Left lobe of liver (tissue), 2 donors: ENCODE results near the gene IL1RL2. TPM values are rescaled to one million over a fixed set of nuclear protein-coding genes. Genes with fewer than 3 reads are reported as not detected.

Source experiments
- ATAC-seq: fragments of 200-7000 bp; cut with Tn5 transposase; one replicate; pipeline ENCODE4 v1.9.1; 2020; ENCODE audit warnings: mild to moderate bottlenecking, moderate library complexity
- DNase-seq: peaks from one replicate; pipeline ENCODE4 v3.0.0-alpha.2; 2020; ENCODE audit warnings: low spot score
- total RNA-seq: library from RNA; stranded (reverse); gene quantifications from one replicate; pipeline ENCODE4 v1.2.1, GENCODE V29; 2021
- donor health status: DM: no; HTN: no; CAD: no; lungs with moderate emphysema.
- donor health status: DM: no; HTN: yes; CAD: no.

IL1RL2 gene
- total RNA-seq, 1 donor from 2014 or later: 2.5 TPM

DNA sequence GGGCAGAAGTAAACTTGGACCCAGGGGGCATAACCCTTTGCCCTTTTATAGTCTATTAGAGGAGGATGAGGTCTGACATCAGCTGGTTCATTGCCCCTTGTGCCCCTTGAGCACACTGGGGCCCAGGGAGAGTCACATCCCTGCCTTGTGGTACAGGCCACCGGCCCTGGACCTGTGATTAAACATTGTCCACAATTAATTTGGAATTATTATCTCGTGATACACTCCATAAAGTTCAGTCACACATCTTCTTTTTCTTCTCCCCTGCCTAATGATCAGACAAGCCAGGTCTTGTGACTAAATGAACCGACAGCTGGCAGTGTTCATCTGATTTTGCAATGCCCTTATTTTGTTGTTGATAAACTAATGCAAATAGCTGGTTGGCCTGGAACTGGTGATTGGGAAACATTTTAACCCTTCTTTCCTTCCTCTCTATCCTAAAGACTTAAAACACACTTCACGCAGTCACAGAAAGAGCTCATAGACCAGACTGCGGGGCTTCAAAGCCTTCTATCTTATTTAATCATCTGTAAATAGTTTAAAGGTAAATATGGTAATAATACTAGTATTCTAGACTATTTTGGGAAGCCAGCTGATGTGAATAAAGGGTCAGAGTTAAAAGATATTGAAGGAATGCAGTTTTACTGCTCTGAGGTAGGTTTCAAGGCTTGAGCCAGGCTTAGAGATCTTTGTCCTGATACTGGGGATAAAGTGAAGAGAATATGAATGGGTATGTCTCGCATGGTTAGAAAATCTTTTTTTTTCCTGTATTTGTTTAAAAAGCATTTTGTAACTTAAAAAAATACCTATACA lies 30.9 kb upstream of the IL1RL2 start:
- DNase-seq: peak; percentile 88
- peak; percentile 87 for ATAC-seq

DNA sequence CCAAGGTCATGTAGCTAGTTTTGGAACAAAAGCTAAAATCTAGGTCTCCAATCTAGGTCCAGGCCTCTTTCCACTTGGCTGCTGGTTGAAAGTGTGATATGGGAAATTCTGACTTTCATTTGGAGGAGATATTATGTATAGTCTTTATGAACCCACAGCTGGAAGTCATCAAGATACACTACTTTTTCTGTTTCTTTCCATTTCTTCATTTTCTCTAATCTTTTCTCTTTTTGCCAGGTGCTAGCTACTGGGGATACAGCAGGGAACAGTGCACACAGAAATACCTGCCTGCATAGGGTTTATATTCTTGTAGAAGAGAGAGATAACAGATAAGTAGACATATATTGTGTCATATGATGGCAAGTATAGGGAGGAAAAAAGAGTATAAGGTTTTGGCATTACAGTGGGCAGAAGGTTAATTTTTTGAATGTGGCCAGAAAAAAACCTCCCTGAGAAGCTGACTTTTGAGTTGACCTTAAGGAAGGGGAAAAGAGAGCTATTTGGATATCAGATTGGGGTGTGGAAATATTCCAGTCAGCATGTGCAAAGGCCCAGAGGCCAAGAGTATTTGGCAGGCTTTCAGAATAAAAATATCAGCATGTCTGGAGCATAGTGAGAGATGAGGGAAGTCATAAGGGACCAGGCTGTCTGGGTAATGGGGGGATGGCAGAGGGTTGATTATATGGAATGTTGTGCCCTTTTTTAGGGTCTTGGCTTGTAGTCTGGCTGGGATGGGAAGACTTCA lies 28.6 kb upstream of the IL1RL2 start:
- DNase-seq (no peak), ATAC-seq (no peak)

DNA sequence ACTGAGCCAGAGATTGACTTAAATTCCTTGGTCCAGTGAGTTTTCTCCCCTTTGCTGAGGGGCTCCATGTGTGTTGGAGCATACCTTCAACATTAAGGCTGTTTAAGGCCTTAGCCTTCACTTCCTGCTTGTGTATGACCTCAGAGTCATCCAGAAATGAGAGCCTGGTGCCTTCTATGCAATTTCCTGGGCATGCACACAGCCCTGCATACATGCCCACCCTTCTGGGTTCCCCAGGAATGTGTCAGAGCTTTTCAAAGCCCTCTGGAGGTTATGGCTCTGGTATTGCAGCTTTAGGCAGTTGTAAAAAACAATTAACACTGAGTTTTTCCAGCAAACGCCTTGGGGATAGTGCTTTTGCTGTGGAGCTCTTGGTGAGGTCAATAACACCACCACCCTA lies 27.5 kb upstream of the IL1RL2 start:
- ATAC-seq: no peak
- DNase-seq: no peak

DNA sequence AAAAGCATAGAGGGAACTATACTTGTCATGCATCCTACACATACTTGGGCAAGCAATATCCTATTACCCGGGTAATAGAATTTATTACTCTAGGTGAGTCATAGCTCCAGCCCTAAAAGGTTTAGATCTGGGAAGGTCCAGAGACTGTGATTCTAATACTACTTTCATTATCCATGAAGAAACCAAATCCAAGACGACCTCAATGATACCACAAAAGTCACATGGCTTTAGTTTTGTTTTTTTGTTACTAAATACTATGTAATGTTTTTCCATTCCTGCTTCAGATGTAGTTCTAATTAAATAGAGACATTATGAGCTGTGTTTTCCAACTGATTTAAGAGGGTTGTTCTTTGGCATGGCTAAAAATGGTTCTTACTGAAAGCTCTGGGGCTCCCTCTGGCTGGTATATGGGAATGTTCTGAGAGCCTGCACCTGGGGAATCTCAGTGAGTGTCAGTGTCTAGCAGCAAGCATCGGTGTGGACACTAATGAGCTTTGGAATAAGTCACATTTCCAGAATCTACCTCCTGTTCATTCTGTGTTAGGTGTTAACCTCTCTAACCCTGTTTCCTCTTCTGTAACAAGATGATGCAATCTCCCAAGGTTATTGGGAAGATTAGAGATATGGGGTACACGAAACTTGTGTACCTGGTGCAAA lies 20.5 kb upstream of the IL1RL2 start:
- ATAC-seq: peak; percentile 98
- no peak for DNase-seq

DNA sequence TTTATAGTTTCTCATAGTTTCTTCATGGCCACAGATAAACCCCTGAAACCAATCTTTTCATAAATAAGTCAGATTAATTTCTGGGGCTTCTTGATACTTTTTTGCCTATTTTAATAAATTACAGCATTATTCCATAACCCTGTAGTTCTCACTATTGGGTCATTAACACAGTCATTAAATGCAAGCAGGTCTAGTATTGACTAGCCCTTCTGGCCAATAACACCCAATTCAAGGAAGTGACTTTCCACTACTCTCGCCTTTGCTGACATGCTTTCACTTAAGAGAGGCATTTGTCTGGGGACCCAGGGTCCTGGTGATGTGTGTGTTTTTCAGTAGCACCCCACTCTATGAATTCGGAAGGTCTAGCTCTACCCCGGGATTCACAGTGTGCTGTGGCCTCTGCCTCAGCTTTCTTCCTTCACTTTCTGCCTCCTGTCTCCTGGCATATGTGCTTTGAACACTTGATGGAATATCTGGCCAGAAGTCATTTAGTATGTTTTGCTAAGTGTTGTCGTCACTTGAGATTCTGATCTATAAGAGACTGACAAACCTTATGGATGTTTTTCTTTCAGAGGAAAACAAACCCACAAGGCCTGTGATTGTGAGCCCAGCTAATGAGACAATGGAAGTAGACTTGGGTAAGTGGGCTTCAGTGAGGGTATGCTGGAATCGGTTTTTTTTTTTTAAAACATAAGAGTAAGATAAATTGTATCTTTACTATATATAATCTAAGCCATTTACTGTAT lies 18.6 kb upstream of the IL1RL2 start:
- no peak for ATAC-seq
- no peak for DNase-seq

DNA sequence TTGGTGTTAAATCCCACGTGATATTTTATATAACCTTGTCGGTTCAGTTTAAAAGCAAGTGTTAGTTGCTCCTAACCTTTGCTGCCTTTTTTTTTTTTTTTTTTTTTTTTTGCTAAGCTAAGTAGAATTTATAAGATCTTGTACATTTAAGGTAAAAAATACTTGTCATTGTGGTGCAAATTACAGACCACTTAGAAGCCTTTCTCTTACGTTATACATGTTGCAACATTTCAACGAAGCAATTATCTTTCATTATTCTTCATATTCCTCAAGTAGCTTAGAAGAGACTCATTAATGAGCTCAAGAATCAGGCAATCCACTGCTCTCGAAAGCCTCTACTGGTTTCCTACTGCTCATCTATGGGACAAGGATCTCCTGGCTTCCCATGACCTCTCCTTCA lies 14.9 kb upstream of the IL1RL2 start:
- no peak for DNase-seq
- no peak for ATAC-seq

DNA sequence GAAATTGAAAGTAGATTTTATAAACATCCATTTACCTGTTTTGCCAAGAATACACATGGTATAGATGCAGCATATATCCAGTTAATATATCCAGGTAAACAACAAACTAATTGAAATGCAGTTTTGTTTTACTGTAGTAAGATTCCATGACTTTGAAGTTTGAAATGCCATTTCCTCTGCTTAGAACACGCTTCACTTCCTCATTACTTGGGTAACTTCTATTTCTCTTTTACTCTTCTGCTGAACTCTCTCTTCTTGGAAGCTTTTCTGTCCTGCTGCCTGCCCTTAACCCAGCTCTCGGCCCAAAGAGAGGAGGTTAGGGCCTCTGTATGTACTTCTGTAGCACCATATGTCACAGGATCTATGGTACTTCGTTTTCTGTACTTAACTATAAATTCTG lies 14.1 kb upstream of the IL1RL2 start:
- ATAC-seq (no peak), DNase-seq (no peak)

DNA sequence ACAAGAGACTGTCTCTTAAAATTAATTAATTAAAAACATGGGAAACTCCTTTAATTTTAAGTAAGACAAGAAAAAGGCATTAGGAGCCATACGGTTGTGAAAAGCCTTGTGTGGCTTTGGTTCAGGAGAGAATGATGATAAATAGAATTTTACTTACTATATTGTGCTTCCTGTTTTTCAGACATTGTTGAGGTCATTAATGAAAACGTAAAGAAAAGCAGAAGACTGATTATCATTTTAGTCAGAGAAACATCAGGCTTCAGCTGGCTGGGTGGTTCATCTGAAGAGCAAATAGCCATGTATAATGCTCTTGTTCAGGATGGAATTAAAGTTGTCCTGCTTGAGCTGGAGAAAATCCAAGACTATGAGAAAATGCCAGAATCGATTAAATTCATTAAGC lies 10.7 kb upstream of the IL1RL2 start:
- DNase-seq (no peak), ATAC-seq (no peak)

DNA sequence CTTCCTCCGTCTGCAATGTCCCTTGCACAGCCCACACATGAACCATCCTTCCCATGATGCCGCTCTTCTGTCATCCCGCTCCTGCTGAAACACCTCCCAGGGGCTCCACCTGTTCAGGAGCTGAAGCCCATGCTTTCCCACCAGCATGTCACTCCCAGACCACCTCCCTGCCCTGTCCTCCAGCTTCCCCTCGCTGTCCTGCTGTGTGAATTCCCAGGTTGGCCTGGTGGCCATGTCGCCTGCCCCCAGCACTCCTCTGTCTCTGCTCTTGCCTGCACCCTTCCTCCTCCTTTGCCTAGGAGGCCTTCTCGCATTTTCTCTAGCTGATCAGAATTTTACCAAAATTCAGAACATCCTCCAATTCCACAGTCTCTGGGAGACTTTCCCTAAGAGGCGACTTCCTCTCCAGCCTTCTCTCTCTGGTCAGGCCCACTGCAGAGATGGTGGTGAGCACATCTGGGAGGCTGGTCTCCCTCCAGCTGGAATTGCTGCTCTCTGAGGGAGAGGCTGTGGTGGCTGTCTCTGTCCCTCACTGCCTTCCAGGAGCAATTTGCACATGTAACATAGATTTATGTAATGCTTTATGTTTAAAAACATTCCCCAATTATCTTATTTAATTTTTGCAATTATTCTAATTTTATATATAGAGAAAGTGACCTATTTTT lies 8.9 kb upstream of the IL1RL2 start:
- DNase-seq: no peak

DNA sequence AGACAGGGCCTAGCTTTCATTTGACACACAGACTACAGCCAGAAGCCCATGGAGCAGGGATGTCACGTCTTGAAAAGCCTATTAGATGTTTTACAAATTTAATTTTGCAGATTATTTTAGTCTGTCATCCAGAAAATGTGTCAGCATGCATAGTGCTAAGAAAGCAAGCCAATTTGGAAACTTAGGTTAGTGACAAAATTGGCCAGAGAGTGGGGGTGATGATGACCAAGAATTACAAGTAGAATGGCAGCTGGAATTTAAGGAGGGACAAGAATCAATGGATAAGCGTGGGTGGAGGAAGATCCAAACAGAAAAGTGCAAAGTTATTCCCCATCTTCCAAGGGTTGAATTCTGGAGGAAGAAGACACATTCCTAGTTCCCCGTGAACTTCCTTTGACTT lies 7.8 kb upstream of the IL1RL2 start:
- ATAC-seq: no peak
- no peak for DNase-seq

More for the DNA sequence above, 8.9 kb upstream of the IL1RL2 start:
- peak; percentile 32 for ATAC-seq

DNA sequence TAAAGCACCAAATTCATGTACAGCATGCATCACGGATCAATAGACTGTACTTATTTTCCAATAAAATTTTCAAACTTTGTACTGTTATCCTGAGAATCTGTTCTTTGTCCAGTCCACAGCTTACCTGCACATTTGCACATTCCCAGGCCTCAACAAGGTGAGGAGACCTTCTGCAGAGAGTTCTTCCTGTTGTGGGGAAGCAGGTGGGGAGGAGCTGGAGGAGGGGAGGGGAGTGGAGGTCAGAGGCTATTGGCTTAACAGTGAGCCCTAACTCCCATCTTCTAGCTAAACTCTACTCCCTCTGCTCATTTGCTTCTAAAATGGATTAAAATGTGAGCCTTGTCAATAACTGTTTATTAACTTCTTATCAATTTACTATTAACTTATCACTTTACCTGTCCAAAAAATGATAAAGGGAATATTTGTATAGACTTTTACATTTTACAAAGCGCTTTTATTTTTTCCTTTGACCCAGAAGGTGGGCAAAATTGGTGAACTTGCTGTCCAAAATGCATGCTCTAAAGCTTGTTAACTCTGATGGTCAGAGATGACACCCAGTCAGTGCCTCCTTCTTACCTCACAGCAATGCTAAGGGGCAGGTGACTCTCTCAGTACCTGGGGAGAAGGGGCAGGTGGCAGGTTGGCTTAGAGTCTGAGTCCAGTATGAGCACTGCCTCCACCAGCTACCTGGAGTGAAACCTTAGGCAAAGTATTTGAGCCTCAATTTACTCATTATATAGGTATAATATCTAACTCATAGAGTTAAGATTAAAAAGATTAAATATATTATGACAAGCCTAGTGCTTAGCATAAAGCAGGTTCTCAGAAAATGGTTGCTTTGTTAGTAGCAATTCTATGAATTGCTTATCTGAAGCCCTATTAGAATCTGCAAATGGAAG lies 6.8 kb upstream of the IL1RL2 start:
- ATAC-seq: peak; percentile 27

DNA sequence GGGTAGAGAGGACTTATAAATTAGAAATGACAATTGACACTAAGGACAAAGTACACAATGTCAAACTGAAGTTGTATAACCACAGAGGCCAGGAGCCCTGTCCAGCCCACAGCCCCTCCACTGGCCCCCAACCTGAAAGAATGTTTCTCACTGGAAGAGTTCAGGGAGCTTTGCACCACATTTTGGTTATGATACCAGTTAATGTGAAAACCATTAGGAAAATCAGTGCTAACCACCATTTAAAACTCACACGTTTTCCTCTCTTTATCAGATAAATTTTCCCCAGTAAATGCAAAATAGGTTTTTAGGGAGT lies 6.2 kb upstream of the IL1RL2 start:
- ATAC-seq: peak; percentile 17
- no peak for DNase-seq

More for the DNA sequence above, 6.8 kb upstream of the IL1RL2 start:
- DNase-seq: no peak

DNA sequence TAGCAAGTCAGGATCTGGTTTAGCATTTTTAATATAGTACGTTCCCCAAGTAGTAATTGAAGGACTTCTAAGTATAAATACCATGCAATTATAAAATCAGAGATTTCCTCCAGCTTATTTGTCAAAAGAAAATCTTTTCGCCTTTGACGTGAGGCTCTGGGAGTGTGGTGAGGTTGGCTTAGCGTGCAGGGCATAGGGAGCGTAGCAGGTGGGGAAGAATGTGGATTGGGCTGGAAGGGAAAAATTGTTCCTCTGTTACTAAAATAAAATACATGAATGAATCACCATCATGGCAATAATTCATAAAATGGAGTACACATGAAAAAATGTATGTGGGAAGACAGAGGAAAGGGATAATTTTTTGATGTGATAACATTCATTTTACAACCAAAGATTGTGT lies 5.4 kb upstream of the IL1RL2 start:
- ATAC-seq: no peak
- no peak for DNase-seq

DNA sequence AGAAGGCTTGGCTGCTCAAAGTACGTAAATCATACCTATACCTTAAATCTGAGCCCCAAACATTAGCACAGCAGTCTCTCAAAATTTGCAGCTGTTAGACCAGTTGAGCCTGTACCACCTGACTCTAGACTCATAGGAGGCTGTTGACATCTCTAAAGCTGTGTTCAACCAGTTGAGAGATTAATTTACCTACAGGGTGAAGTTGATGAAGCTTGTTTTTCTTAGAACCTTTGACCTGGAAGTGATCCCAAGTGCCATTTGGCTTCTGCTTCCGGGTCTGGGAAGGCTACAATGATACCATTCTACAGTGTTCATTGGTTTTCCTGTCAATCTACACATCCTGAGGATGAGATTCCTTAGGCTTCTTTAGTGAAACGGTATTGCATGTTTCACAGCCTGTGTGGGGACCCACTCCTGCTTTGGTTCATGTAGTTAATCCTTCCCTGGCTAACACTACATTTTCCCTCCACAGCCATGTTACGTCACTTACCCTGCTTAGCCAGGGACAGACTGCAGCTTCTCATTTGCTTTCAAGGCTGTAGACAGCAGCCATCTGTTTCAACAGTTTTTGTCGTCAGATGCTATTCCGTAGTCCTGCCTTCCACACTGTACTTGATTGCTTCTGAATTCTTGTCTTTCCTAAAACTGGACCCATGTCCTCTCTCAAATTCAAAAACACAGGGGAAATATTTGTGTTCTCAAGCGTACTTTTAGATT lies 4.7 kb upstream of the IL1RL2 start:
- no peak for DNase-seq
- ATAC-seq: no peak

DNA sequence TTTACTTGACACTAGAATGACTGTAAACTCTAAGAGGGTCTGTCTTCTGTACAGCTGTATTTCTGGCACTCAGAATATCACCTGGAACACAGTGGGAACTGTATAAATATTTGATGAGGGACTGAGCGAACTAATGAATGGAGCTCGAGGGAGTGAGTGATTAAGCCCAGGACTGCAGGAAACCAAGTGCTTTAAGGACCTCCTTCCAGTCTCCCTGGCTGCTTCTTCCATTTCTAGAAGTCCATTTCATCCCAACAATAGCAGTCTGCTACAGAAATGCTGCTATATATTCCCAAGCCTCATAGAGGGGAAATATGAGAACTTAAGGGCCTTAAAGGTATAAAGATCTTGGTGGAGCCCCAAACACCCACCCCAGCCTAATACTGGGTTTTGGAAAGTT lies 2.8 kb upstream of the IL1RL2 start:
- DNase-seq (no peak), ATAC-seq (no peak)

DNA sequence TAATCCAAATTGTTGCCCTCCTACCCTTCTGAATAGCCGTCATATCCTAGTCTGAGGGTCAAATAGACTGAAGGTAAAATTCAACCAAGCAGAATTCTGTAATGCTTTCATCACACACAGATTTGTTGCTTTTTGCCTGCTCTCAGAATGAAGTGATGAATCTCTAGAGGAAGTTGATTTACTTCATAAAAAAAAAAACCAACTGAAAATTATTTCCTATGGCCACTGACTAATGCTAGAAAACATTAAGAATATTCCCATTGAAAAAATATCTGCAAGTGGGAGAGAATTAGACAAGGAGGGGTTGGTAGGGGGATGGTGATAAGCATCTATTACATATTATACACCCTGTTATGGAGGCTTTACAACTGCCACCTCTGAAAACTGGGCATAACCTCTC lies 2.3 kb upstream of the IL1RL2 start:
- ATAC-seq: no peak
- DNase-seq: no peak

DNA sequence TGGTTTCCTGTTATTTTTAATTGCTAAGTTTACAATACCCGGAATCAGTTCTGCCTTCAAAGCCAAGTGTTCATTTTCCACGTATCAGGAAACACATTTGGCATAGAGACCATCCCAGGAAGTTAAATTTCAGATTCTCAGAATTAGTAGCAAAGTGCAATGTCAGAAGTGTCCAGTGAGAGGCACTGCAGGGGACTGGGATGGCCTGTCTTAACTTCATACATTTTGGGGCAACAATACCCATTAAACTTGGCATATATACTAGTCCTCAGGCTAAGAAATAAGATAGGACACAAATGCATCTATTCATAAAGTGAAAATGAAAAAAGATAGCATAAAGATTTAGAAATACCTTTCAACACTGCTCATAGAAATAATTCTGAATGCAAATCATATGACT lies 1.5 kb upstream of the IL1RL2 start:
- DNase-seq: no peak
- peak; percentile 29 for ATAC-seq

DNA sequence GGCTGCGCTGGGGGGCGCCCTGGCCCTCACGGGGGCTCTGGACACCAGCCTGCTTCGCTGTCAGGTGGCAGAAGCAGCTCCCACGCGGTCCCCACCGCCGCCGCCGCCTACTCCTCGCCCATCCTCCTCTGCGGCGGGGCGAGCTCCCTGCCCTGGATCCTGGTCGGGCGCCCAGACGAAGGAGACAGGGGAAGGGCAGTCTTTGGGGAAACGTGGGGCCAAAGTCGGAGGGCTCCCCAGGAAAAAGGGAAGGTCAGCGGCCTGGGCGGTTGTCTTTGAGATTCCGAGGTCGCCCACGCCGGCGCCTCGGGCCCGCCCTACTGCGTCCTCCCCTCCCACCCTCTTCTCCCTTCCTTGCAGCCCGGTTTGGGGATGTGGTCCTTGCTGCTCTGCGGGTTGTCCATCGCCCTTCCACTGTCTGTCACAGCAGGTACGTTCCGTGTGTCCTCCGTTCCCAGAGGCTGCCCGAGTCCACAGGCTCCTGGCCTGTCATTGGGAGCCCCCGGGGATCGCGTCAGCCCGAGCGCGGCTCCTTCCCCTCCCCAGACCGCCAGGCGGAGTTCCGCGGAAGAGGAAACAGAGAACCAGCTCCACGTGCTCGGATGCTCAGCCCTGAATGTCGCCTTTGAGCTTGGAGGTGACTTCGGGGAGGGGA lies 800 bp downstream of the IL1RL2 start:
- peak; percentile 62 for DNase-seq
- peak; percentile 79 for ATAC-seq
